GM21423 (cell line): ENCODE data around the gene SLC16A10.
A peak's percentile ranks its signal among the peaks of the same experiment; 100 is the strongest.
"Not testable (repeated sequence)": the region's sequence is repeated elsewhere in the genome, so short reads cannot be mapped to it uniquely, and the experiment has no call there.

Experiments
- ATAC-seq: cut with Tn5 transposase; IDR thresholded peaks from one replicate; pipeline ENCODE4 v1.9.1; 2021; ENCODE audit warnings: mild to moderate bottlenecking, moderate library complexity; ENCODE audit not compliant: unreplicated experiment

The SLC16A10 gene

DNA sequence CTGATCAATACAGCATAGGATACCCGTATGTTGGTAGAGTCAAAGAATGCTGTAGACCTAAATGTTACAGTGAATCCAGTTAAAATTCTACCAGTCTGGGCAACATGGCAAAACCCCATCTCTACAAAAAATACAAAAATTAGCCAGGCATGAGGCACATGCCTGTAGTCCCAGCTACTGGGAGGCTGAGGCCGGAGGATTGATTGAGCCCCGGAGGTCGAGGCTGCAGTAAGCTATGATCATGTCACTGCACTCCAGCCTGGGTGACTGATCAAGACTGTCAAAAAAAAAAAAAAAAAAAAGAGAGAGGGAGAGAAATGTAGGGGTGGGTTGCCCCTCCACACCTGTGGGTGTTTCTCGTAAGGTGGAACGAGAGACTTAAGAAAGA, 167.5 kb downstream of the SLC16A10 start:
- no peak for ATAC-seq

DNA sequence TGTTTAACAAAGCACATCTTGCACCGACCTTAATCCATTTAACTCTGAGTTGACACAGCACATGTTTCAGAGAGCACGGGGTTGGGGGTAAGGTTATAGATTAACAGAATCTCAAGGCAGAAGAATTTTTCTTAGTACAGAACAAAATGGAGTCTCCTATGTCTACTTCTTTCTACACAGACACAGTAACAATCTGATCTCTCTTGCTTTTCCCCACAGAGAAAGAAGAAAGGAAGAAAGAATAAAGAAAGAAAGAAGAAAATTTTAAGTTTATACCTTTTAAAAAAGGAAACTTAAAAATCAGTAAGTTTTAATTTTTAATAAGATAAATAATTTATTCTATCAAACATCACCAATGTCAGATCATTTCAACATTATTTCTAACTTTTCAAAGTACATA, 168.5 kb downstream of the SLC16A10 start:
- ATAC-seq = not testable (repeated sequence)

DNA sequence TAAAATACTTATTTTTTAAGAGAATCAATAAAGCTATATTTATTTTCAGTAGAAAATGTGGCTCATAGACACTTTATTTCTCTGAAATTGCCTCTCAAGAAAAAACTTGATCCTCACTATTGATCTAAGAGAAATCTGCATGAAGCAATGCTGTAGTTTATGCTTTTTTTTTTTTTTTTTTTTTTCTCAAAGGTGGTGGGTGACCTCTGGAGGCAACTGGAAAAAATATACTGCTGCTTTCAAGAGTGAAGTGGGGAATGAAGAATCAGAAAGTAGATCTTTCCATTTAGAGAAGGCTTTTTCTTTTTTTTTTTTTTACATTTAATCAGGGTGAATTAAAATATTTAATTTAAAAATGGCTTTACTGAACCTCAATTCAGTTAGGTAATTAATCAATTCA, 169.3 kb downstream of the SLC16A10 start:
- no peak for ATAC-seq

- ATAC-seq = no peak
Measured at GRCh38 chr6:111258010-111258409, 170.7 kb downstream of the SLC16A10 start.

DNA sequence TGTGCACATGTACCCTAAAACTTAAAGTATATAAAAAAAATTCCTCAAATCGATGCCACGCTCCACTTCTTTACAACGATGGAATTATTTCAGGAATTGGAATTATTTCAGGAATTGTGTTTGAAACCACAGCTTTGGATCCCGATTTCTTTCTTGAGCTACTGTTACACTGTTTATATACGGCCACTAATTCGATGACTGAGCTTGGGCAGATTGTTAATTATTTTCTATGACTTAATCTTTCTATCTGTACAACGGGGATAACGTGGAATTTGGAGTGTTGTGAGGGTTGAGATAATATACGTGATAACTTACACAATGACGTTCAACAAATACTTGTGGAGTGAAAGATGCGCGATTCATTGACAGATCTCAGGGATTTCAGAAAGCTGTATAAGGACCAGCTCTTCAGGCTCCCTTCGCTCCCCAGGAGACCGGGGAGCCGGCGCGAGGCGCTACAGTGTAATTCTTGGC, 171.3 kb downstream of the SLC16A10 start:
- ATAC-seq = no peak

- ATAC-seq = peak; percentile 99
Measured at GRCh38 chr6:111259089-111259831, 172.0 kb downstream of the SLC16A10 start.

GRCh38 chr6:111260570-111261298, 173.4 kb downstream of the SLC16A10 start:
- ATAC-seq = no peak

GRCh38 chr6:111263837-111264236, 176.5 kb downstream of the SLC16A10 start:
- ATAC-seq = no peak

DNA sequence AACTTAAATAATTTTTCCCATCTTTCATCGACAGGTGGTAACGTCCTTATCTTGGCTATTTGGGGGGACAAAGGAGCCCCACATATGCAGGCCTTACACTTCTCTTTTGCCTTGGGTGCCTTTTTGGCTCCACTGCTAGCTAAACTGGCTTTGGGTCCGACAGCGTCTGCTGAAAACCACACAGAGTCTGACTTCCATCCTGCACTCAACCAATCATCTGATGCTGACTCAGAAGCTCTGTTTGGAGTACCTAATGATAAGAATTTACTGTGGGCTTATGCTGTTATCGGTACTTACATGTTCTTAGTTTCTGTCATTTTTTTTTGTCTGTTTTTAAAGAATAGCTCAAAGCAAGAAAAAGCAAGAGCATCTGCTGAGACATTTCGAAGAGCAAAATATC, 178.5 kb downstream of the SLC16A10 start:
- no peak for ATAC-seq

DNA sequence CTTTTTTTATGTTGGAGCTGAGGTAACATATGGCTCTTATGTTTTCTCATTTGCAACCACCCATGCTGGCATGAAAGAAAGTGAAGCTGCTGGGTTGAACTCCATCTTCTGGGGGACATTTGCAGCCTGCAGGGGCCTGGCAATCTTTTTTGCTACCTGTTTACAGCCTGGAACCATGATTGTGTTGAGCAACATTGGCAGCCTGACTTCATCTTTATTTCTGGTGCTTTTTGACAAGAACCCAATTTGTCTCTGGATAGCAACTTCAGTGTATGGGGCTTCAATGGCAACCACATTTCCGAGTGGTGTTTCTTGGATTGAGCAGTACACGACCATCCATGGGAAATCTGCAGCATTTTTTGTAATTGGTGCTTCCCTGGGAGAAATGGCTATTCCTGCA, 179.0 kb downstream of the SLC16A10 start:
- ATAC-seq = no peak

DNA sequence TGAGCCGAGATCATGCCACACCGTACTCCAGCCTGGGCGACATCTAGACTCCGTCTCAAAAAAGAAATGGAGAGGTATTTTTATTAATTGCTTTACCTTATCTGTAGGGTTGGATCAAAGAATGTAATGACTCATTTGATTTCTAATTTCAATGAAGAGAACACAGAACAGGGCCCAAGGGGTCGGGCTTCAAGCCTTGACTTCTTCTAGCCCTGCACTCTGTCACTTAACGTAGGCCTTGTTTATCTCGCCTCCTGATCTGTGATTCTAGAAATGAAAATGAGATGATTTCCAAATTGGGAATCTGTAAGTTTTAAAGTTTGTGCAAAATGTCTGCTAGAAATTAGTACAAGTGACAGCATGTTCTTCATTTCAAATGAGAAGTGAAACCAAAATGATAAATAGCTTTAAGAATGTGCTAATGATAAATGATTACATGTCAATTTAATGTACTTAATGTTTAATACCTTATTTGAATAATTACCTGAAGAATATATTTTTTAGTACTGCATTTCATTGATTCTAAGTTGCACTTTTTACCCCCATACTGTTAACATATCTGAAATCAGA, 180.5 kb downstream of the SLC16A10 start:
- ATAC-seq = no peak

- ATAC-seq = no peak
Measured at GRCh38 chr6:111269401-111269970, 182.2 kb downstream of the SLC16A10 start.

- no peak for ATAC-seq
Measured at GRCh38 chr6:111270121-111270520, 182.8 kb downstream of the SLC16A10 start.

DNA sequence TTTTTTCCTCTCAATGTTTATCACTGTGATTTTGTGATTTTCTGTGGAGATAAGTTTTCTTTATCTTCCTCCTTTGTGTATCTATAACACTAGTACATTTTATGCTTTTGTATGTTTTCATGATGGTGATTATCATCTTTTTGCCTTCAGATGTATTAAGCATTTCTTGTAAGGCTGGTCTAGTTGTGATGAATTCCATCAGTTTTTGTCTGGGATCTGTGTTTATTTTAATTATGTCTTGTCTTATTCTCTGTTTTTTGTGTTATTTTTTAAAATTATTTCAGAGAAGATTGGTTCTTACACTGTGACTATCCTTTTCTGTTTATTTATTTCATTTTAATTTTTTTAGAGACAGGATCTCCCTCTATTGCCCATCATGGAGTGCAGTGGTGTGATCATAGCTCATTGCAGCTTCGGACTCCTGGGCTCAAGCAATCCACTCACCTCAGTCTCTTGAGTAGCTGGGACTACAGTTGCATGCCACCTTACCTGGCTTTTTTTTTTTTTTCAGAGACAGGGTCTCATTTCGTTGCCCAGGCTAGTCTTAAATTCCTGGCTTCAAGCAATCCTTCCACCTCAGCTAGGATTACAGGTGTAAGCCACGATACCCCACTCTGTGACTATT, 187.4 kb downstream of the SLC16A10 start:
- no peak for ATAC-seq

DNA sequence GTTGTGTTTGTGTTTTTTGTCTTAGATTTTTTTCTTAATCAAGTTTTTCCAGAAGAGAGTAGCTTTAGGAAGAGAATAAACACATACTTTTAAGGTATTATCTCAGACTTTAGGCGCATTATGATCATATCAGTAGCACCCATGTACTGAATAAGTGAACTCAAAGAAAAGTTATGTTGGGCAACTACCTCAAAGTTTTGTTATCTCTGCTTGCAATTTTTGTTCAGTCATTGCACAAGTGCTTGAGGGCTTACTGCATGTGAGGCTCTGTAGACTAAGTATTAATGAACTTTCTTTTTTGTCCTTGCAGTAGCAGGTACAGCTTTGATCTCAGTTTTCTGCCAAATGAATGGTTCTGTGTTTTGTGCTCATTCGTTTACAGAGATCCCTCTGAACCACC, 189.0 kb downstream of the SLC16A10 start:
- no peak for ATAC-seq

DNA sequence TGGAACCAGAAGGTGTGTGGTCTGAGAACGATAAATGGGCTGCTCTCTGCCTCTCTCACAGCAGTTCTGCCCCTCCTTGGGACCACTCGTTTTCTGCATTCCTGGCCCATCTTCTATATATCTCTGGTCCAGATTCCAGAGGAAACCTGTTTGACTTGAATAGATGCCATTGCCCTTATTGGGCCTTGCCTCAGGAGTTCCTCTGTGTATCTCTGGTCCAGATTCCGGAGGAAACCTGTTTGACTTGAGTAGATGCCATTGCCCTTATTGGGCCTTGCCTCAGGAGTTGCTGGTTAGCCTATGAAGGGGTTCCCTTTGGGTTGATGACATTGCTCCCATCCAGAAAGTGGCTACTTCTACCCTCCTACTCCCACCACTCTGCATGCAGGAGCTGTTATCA, 189.4 kb downstream of the SLC16A10 start:
- no peak for ATAC-seq

DNA sequence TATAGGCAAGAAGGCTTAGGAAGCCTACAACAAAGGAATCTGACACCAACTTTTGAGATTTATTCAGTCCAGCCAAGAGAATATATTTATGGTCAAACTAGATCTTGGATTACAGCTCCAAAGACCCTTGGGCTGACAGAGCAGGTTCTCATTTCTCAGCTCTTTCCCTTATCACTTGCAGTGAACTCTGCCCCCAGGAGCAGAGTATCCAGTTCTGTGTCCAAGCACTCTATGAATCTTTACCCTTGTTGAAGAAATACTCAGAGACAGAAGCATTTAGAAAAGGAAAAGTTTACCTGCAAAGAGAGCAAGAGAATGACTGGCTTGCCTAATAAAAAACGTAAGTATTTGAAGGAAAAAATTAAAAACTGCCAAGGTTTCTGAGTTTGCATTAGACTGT, 190.5 kb downstream of the SLC16A10 start:
- ATAC-seq = no peak

- no peak for ATAC-seq
Measured at GRCh38 chr6:111278731-111279130, 191.4 kb downstream of the SLC16A10 start.

- ATAC-seq = no peak
Measured at GRCh38 chr6:111280445-111280955, 193.2 kb downstream of the SLC16A10 start.
